Activated effector memory CD4-positive, alpha-beta T cell treated with Interleukin-2 at 50 U/mL for 16 hours (primary cell): ENCODE measurements around the gene CMTR2.
"Not testable (repeated sequence)": the region's sequence is repeated elsewhere in the genome, so short reads cannot be mapped to it uniquely, and the experiment has no call there.

Experiments
- DNase-seq: peaks from one replicate; pipeline ENCODE4 v3.0.0-alpha.2; 2020

Gene CMTR2

GRCh38 chr16:71288890-71289731 is at the start of gene CMTR2:
Gene CMTR2 (minus strand): TSS chr16:71289402. CDS start chr16:71285920, 3,482 bp downstream.
- DNase-seq: peak; percentile 83

- no peak for DNase-seq
Observed at GRCh38 chr16:71338632-71339031, 49.4 kb upstream of the CMTR2 start.

GRCh38 chr16:71338193-71338592 is 49.0 kb upstream of the CMTR2 start:
- no peak for DNase-seq

- DNase-seq: no peak
Observed at GRCh38 chr16:71337631-71338030, 48.4 kb upstream of the CMTR2 start.

- DNase-seq: no peak
Observed at GRCh38 chr16:71328151-71328550, 38.9 kb upstream of the CMTR2 start.

GRCh38 chr16:71327720-71328119 is 38.5 kb upstream of the CMTR2 start:
- no peak for DNase-seq

GRCh38 chr16:71319999-71320398 is 30.8 kb upstream of the CMTR2 start:
- no peak for DNase-seq

GRCh38 chr16:71315269-71315668 is 26.1 kb upstream of the CMTR2 start:
- DNase-seq: no peak

- not testable (repeated sequence) for DNase-seq
Observed at GRCh38 chr16:71313591-71313990, 24.4 kb upstream of the CMTR2 start.

- DNase-seq: no peak
Observed at GRCh38 chr16:71311553-71312158, 22.5 kb upstream of the CMTR2 start.

- no peak for DNase-seq
Observed at GRCh38 chr16:71303938-71304337, 14.7 kb upstream of the CMTR2 start.

- no peak for DNase-seq
Observed at GRCh38 chr16:71297341-71297634, 8.1 kb upstream of the CMTR2 start.

GRCh38 chr16:71296584-71297340 is 7.6 kb upstream of the CMTR2 start:
- no peak for DNase-seq

- no peak for DNase-seq
Observed at GRCh38 chr16:71295950-71296349, 6.7 kb upstream of the CMTR2 start.

- no peak for DNase-seq
Observed at GRCh38 chr16:71293919-71294318, 4.7 kb upstream of the CMTR2 start.

- DNase-seq: not testable (repeated sequence)
Observed at GRCh38 chr16:71292095-71292494, 2.9 kb upstream of the CMTR2 start.

- no peak for DNase-seq
Observed at GRCh38 chr16:71289732-71290062, 495 bp upstream of the CMTR2 start.

- DNase-seq: no peak
Observed at GRCh38 chr16:71288570-71288889, 672 bp downstream of the CMTR2 start.

- DNase-seq: no peak
Observed at GRCh38 chr16:71287911-71288310, 1.3 kb downstream of the CMTR2 start.

GRCh38 chr16:71287454-71287853 is 1.7 kb downstream of the CMTR2 start:
- no peak for DNase-seq

GRCh38 chr16:71283612-71284011 is 5.6 kb downstream of the CMTR2 start:
- no peak for DNase-seq

GRCh38 chr16:71282943-71283342 is 6.3 kb downstream of the CMTR2 start:
- no peak for DNase-seq

GRCh38 chr16:71276589-71277334 is 12.4 kb downstream of the CMTR2 start:
- DNase-seq: no peak

- no peak for DNase-seq
Observed at GRCh38 chr16:71273384-71273783, 15.8 kb downstream of the CMTR2 start.
